HCT116 (cell line): ENCODE measurements around the gene GAK. TPM values are rescaled to one million over a fixed set of nuclear protein-coding genes. Genes with fewer than 3 reads are reported as not detected.

Source experiments
- ATAC-seq: fragments of 200-7000 bp; cut with Tn5 transposase; 2 replicates; pipeline ENCODE4 v1.9.1; 2020; ENCODE audit warnings: mild to moderate bottlenecking, moderate library complexity
- BruUV-seq: library from RNA; stranded (reverse); fragments of 400-500 nt; replicated peaks from 2 replicates; lab custom pipeline; 2021; lab: Mats Ljungman, UMichigan
- CTCF ChIA-PET: fragments of 300-600 bp; sonication (Branson Sonifier 250); formaldehyde crosslinking; loops from one replicate; lab custom pipeline; 2021; ENCODE audit warnings: antibody characterized with exemption; lab: Charles Lee
- POLR2A ChIA-PET: fragments of 300-600, 350-600 bp; sonication (Branson Sonifier 250); formaldehyde crosslinking; loops from one replicate; lab custom pipeline; 2021; ENCODE audit warnings: antibody characterized with exemption; lab: Charles Lee
- RAD21 ChIA-PET, 2 experiments: fragments of 300-600 bp; sonication (Branson Sonifier 250); formaldehyde crosslinking; loops; one replicate each; lab custom pipeline; 2023; ENCODE audit warnings: low total read pairs in 2 of 2; ENCODE audit not compliant: uncharacterized antibody in 2 of 2, unreplicated experiment in 2 of 2, low non-redundant PET in 1 of 2; lab: Charles Lee
- DNase-seq: peaks from one replicate; pipeline ENCODE4 v3.0.0-alpha.2; 2010; ENCODE audit warnings: low read depth, low spot score
- H2AFZ ChIP-seq: fragments of 200-600 bp; shearing (Covaris generic), sonication (generic); 2 replicates; pipeline ENCODE4 v1.6.1; 2017; ENCODE audit warnings: low read depth, mixed run types, mixed read lengths, antibody characterized with exemption, low read length; ENCODE audit not compliant: poor library complexity, severe bottlenecking
- H3K27ac ChIP-seq: 2 replicates; pipeline ENCODE4 v1.5.1; 2012; ENCODE audit warnings: low read depth, low read length
- H3K27me3 ChIP-seq: fragments of 200-600 bp; sonication (generic); 2 replicates; pipeline ENCODE4 v1.6.1; 2016; ENCODE audit warnings: mixed run types, low read length, mixed read lengths; ENCODE audit not compliant: insufficient read depth
- H3K36me3 ChIP-seq, 2 experiments: fragments of 200-500 bp in 1 of 2; fragments of 200-600 bp in 1 of 2; sonication (Bioruptor generic) in 1 of 2; sonication (generic) in 1 of 2; 2 replicates each; pipeline versions ENCODE4 v1.5.1 to v1.6.1; 2014 to 2016; ENCODE audit warnings: low read length in 2 of 2, inconsistent platforms in 1 of 2, mixed read lengths in 1 of 2, mixed run types in 1 of 2; ENCODE audit not compliant: insufficient read depth in 2 of 2, control insufficient read depth in 1 of 2
- H3K4me1 ChIP-seq, 2 experiments: fragments of 200-600 bp in 1 of 2; sonication (generic) in 1 of 2; 2 replicates each; pipeline versions ENCODE4 v1.5.1 to v1.6.1; 2012 to 2017; ENCODE audit warnings: low read length in 2 of 2, inconsistent platforms in 1 of 2, mild to moderate bottlenecking in 1 of 2, mixed read lengths in 1 of 2, mixed run types in 1 of 2, moderate library complexity in 1 of 2; ENCODE audit not compliant: insufficient read depth in 2 of 2, control insufficient read depth in 1 of 2
- H3K4me2 ChIP-seq: fragments of 200-600 bp; sonication (generic); 2 replicates; pipeline ENCODE4 v1.6.1; 2017; ENCODE audit warnings: mixed run types, low read length, mixed read lengths
- H3K4me3 ChIP-seq, 2 experiments: fragments of 200-600 bp in 1 of 2; sonication (generic) in 1 of 2; replicated peaks in 1 of 2; 2 replicates each; pipeline ENCODE4 v1.5.1; 2011 to 2016; ENCODE audit warnings: low read length in 2 of 2, control low read depth in 1 of 2, low read depth in 1 of 2, mild to moderate bottlenecking in 1 of 2, mixed read lengths in 1 of 2, mixed run types in 1 of 2
- H3K79me2 ChIP-seq: fragments of 200-600 bp; sonication (generic); 2 replicates; pipeline ENCODE4 v1.6.1; 2017; ENCODE audit warnings: mild to moderate bottlenecking, mixed run types, low read length, moderate library complexity, mixed read lengths; ENCODE audit not compliant: insufficient read depth
- H3K9ac ChIP-seq: fragments of 200-600 bp; sonication (generic); 2 replicates; pipeline ENCODE4 v1.6.1; 2016; ENCODE audit warnings: low read length, mixed read lengths
- H3K9me2 ChIP-seq: fragments of 200-600 bp; sonication (generic), shearing (Covaris generic); 2 replicates; pipeline ENCODE4 v1.6.1; 2017; ENCODE audit warnings: mixed run types, mild to moderate bottlenecking, moderate library complexity; ENCODE audit not compliant: insufficient read depth
- H3K9me3 ChIP-seq, 2 experiments: fragments of 200-500 bp in 1 of 2; fragments of 200-600 bp in 1 of 2; sonication (Bioruptor generic) in 1 of 2; sonication (generic) in 1 of 2; 2 replicates each; pipeline ENCODE4 v1.6.1; 2014 to 2017; ENCODE audit warnings: low read length in 2 of 2, mixed read lengths in 2 of 2, inconsistent platforms in 1 of 2, low read depth in 1 of 2, mild to moderate bottlenecking in 1 of 2, mixed run types in 1 of 2, moderate library complexity in 1 of 2; ENCODE audit not compliant: control insufficient read depth in 1 of 2, insufficient read depth in 1 of 2
- H4K20me1 ChIP-seq: fragments of 200-600 bp; sonication (generic), shearing (Covaris generic); 2 replicates; pipeline ENCODE4 v1.6.1; 2017; ENCODE audit warnings: mixed run types, mild to moderate bottlenecking, moderate library complexity; ENCODE audit not compliant: insufficient read depth
- CBX3 ChIP-seq: IDR thresholded peaks from 2 replicates; pipeline ENCODE4 v1.6.1; 2012; ENCODE audit warnings: low read depth
- CEBPB ChIP-seq: IDR thresholded peaks from 2 replicates; pipeline ENCODE4 v1.6.1; 2012; ENCODE audit warnings: low read depth
- ELF1 ChIP-seq: IDR thresholded peaks from 2 replicates; pipeline ENCODE4 v1.6.1; 2012; ENCODE audit warnings: low read depth, borderline replicate concordance
- JUND ChIP-seq: IDR thresholded peaks from 2 replicates; pipeline ENCODE4 v1.6.1; 2012
- YY1 ChIP-seq: IDR thresholded peaks from 2 replicates; pipeline ENCODE4 v1.6.1; 2011; ENCODE audit warnings: low read length, low read depth, moderate library complexity, mild to moderate bottlenecking; ENCODE audit not compliant: insufficient replicate concordance; ENCODE audit errors: extremely low read depth
- ZFX ChIP-seq: fragments of 450-650 bp; IDR thresholded peaks from 2 replicates; pipeline ENCODE4 v1.6.1; 2017
- ZNF274 ChIP-seq: fragments of 200-500 bp; sonication (Bioruptor generic); IDR thresholded peaks from 2 replicates; pipeline ENCODE4 v1.6.1; 2014; ENCODE audit warnings: mild to moderate bottlenecking, low read depth, low read length, inconsistent platforms
- intact Hi-C: fragments of 100-400 bp; cut with micrococcal nuclease; formaldehyde crosslinking; loops from 2 replicates; pipeline ENCODE4 v1.10.0; 2022
- total RNA-seq: library from RNA; stranded (reverse); gene quantifications from one replicate; pipeline ENCODE4 v1.2.1, GENCODE V29; 2021; ENCODE audit not compliant: unreplicated experiment
- TF ChIP-seq, protein P1 (sequence below): IDR thresholded peaks from 2 replicates; pipeline ENCODE4 v1.6.1; 2012; ENCODE audit warnings: low read depth

GAK gene
- total RNA-seq, 1 experiment from 2014 or later, result 123 TPM

DNA sequence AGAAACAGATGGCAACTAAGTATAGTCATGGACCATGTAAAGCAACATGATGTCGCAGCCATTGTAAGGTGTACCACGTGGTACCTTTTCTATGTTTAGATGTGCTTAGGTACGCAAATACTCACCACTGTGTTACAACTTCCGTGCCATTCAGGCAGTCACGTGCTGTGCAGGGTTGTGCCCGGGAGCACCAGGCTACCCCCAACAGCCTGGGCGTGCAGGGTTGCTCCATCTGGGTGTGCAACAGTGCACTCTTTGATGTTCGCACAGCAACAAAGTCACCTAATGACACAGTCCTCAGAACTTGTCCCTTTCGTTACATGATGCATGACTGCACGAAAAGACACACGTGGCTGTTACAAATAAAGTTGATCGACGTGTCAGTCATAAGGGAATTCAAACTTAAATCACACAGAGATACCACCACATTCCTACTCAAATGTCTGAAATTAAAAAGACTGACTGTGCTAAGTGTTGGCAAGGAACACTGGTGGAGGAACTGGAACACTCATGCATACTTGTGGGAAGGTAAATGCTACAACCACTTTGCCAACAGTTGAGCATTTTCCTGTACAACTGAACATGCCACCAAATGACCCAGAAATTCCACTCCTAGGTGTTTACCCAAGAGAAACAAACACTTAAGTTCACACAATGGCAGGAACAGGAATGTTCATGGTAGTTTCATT is 130.5 kb downstream of the GAK start:
- no peak for ATAC-seq
- Histone ChIP-seq H2AFZ (no peak overlapping the region), H3K4me3 (no peak overlapping the region), H3K27me3 (no peaks in the 10 kb centered on the region), H3K79me2 (no peaks in the 10 kb centered on the region), H3K27ac (no peak overlapping the region), H3K9ac (no peak overlapping the region), H3K9me2 (no peaks in the 10 kb centered on the region), H3K4me1 (peaks cover 19 to 22% of the 10 kb centered on the region in 2 experiments), H3K36me3 (no peaks in the 10 kb centered on the region), H3K9me3 (no peaks in the 10 kb centered on the region), H4K20me1 (no peaks in the 10 kb centered on the region), H3K4me2 (no peak overlapping the region)
- ChIA-PET POLR2A (no interaction called here), RAD21 (no interaction called here), CTCF (no interaction called here)
- no peak for DNase-seq
- intact Hi-C loops, result no loop called here
- BruUV-seq, result no TSS peak
- TF ChIP-seq ZNF274 (no peak), JUND (no peak), ZFX (no peak), CBX3 (no peak), YY1 (no peak), ELF1 (no peak), CEBPB (no peak)
- TF ChIP-seq, protein P1, sequence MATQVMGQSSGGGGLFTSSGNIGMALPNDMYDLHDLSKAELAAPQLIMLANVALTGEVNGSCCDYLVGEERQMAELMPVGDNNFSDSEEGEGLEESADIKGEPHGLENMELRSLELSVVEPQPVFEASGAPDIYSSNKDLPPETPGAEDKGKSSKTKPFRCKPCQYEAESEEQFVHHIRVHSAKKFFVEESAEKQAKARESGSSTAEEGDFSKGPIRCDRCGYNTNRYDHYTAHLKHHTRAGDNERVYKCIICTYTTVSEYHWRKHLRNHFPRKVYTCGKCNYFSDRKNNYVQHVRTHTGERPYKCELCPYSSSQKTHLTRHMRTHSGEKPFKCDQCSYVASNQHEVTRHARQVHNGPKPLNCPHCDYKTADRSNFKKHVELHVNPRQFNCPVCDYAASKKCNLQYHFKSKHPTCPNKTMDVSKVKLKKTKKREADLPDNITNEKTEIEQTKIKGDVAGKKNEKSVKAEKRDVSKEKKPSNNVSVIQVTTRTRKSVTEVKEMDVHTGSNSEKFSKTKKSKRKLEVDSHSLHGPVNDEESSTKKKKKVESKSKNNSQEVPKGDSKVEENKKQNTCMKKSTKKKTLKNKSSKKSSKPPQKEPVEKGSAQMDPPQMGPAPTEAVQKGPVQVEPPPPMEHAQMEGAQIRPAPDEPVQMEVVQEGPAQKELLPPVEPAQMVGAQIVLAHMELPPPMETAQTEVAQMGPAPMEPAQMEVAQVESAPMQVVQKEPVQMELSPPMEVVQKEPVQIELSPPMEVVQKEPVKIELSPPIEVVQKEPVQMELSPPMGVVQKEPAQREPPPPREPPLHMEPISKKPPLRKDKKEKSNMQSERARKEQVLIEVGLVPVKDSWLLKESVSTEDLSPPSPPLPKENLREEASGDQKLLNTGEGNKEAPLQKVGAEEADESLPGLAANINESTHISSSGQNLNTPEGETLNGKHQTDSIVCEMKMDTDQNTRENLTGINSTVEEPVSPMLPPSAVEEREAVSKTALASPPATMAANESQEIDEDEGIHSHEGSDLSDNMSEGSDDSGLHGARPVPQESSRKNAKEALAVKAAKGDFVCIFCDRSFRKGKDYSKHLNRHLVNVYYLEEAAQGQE, result no peak

Other genes with a start within 250 kb of the GAK start
- 5.5 TPM for gene SLC49A3, start 243.2 kb downstream of the GAK start, total RNA-seq
- 66.3 TPM for gene PCGF3, start 226.5 kb downstream of the GAK start, total RNA-seq
- gene CPLX1, start 106.2 kb downstream of the GAK start, total RNA-seq, result 14.5 TPM
- gene TMEM175, start 144 bp upstream of the GAK start, total RNA-seq, result 17.5 TPM
- gene DGKQ, start 41.3 kb upstream of the GAK start, total RNA-seq, result 22.0 TPM
- gene IDUA, start 54.7 kb upstream of the GAK start, total RNA-seq, result 28.2 TPM
- 0.22 TPM for gene SLC26A1, start 61.1 kb upstream of the GAK start, total RNA-seq
- gene FGFRL1, start 79.3 kb upstream of the GAK start, total RNA-seq, result 91.1 TPM
- not detected for gene RNF212, start 181.2 kb upstream of the GAK start, total RNA-seq
- gene SPON2, start 240.3 kb upstream of the GAK start, total RNA-seq, result 1.5 TPM